MM.1S (cell line): ENCODE data around the gene RPL10.
"Not testable (repeated sequence)": the region's sequence is repeated elsewhere in the genome, so short reads cannot be mapped to it uniquely, and the experiment has no call there.

Experiments
- DNase-seq: peaks from one replicate; pipeline ENCODE4 v3.0.0-alpha.2; 2015
- H2AFZ ChIP-seq: fragments of 300-600 bp; sonication (generic); 2 replicates; pipeline ENCODE4 v1.6.0; 2016; ENCODE audit warnings: antibody characterized with exemption, low read length
- H3F3A ChIP-seq: fragments of 300-600 bp; sonication (generic); 2 replicates; pipeline ENCODE4 v1.6.1; 2016; ENCODE audit warnings: mild to moderate bottlenecking, antibody characterized with exemption, low read length, moderate library complexity, mixed read lengths; ENCODE audit not compliant: insufficient read depth
- H3K27ac ChIP-seq: fragments of 300-600 bp; sonication (generic); 2 replicates; pipeline ENCODE4 v1.5.1; 2016; ENCODE audit warnings: mild to moderate bottlenecking, low read length
- H3K27me3 ChIP-seq: fragments of 300-600 bp; sonication (generic); replicated peaks from 2 replicates; pipeline ENCODE4 v1.6.0; 2016; ENCODE audit warnings: low read length; ENCODE audit not compliant: insufficient read depth
- H3K36me3 ChIP-seq: fragments of 300-600 bp; sonication (generic); replicated peaks from 2 replicates; pipeline ENCODE4 v1.6.1; 2016; ENCODE audit warnings: mild to moderate bottlenecking, low read length, mixed read lengths; ENCODE audit not compliant: insufficient read depth
- H3K4me1 ChIP-seq: fragments of 300-600 bp; sonication (generic); 2 replicates; pipeline ENCODE4 v1.6.1; 2016; ENCODE audit warnings: low read length, mixed read lengths
- H3K4me2 ChIP-seq: fragments of 300-600 bp; sonication (generic); 2 replicates; pipeline ENCODE4 v1.6.0; 2016; ENCODE audit warnings: low read depth, low read length
- H3K4me3 ChIP-seq: fragments of 300-600 bp; sonication (generic); 2 replicates; pipeline ENCODE4 v1.5.1; 2016; ENCODE audit warnings: low read length, mixed read lengths
- H3K79me2 ChIP-seq: fragments of 300-600 bp; sonication (generic); 2 replicates; pipeline ENCODE4 v1.6.1; 2016; ENCODE audit warnings: mixed run types, low read length, mixed read lengths
- H3K9ac ChIP-seq: fragments of 300-600 bp; sonication (generic); 2 replicates; pipeline ENCODE4 v1.6.1; 2016; ENCODE audit warnings: low read length, mixed read lengths
- H3K9me2 ChIP-seq: fragments of 300-600 bp; sonication (generic); replicated peaks from 2 replicates; pipeline ENCODE4 v1.6.1; 2016; ENCODE audit warnings: mild to moderate bottlenecking, low read length, mixed read lengths; ENCODE audit not compliant: insufficient read depth
- H3K9me3 ChIP-seq: fragments of 300-600 bp; sonication (generic); replicated peaks from 2 replicates; pipeline ENCODE4 v1.6.1; 2016; ENCODE audit warnings: mild to moderate bottlenecking, low read length, mixed read lengths; ENCODE audit not compliant: insufficient read depth
- H4K20me1 ChIP-seq: fragments of 300-600 bp; sonication (generic); 2 replicates; pipeline ENCODE4 v1.6.1; 2016; ENCODE audit warnings: mild to moderate bottlenecking, low read length, moderate library complexity, mixed read lengths; ENCODE audit not compliant: insufficient read depth
- EZH2 ChIP-seq: fragments of 300-600 bp; sonication (generic); optimal IDR thresholded peaks from 2 replicates; pipeline ENCODE3; 2017; ENCODE audit warnings: low read depth, mild to moderate bottlenecking, antibody characterized with exemption, low read length, mixed read lengths
- EZH2phosphoT487 ChIP-seq: fragments of 300-600 bp; sonication (generic); IDR thresholded peaks from 2 replicates; pipeline ENCODE4 v1.6.1; 2018; ENCODE audit warnings: antibody characterized with exemption, low read length
- TF ChIP-seq, protein P1 (sequence below): fragments of 300-600 bp; sonication (generic); IDR thresholded peaks from 2 replicates; pipeline ENCODE4 v1.5.1; 2016; ENCODE audit warnings: antibody characterized with exemption, low read length, mixed read lengths

The RPL10 gene

DNA sequence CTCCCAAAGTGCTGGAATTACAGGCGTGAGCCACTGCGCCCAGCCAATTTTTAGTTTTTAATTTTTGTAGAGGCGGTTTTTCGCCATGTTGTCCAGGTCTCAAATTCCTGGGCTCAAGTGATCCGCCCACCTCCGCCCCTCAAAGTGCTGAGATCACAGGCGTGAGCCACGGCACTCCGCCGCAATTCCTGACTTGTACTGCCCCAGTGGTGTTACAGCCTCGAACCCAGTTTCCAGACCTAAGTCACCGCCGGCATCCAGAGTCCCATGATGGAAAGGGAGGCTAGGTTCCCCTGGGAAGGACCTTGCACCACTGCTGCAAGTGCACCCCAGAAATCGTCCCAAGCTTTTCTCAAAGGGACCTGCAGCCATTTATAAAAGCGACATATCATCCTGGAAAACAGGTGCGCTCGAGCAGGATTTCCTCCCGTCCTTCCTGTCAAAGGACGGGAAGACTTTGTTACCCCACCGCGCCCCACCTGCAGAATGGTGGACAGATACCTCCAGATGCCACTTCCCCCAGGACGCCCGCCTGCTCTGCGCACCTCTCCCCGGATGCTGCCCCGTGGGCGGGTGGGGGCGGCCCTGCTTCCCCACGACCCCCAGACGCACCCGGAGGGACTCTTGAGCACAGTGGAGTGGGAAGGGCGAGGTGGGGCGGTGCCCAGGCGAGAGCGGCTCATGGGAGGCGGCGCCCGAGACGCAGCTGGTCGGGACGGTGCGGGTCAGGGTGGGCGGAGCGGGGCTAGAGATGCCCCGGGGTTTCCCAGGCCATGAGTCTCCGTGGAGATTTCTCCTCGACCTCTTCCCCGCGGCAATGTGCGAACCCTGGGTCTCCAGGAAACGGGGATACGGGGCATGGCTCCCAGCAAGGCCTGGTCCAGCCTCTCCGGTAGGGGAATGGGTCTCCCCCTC, 947 bp upstream of the RPL10 start:
- peak overlapping the region; percentile 82 for H3K4me2 ChIP-seq
- H3K4me1 ChIP-seq: no peaks in the 10 kb centered on the region
- H3F3A ChIP-seq: peaks cover 36% of the 10 kb centered on the region
- peaks cover 9% of the 10 kb centered on the region; the same call in 1 of the 2 replicates for H3K36me3 ChIP-seq
- H3K9ac ChIP-seq: peak overlapping the region; percentile 100
- no peaks in the 10 kb centered on the region for H3K9me2 ChIP-seq
- H3K4me3 ChIP-seq: peak overlapping the region; percentile 87
- H2AFZ ChIP-seq: peak overlapping the region; percentile 45; the same call in 1 of the 2 replicates
- H4K20me1 ChIP-seq: 0 out of 2 replicates have a peak, but pooled peaks cover 9% of the 10 kb centered on the region
- TF ChIP-seq EZH2 (no peak), EZH2phosphoT487 (no peak)
- TF ChIP-seq, protein P1, sequence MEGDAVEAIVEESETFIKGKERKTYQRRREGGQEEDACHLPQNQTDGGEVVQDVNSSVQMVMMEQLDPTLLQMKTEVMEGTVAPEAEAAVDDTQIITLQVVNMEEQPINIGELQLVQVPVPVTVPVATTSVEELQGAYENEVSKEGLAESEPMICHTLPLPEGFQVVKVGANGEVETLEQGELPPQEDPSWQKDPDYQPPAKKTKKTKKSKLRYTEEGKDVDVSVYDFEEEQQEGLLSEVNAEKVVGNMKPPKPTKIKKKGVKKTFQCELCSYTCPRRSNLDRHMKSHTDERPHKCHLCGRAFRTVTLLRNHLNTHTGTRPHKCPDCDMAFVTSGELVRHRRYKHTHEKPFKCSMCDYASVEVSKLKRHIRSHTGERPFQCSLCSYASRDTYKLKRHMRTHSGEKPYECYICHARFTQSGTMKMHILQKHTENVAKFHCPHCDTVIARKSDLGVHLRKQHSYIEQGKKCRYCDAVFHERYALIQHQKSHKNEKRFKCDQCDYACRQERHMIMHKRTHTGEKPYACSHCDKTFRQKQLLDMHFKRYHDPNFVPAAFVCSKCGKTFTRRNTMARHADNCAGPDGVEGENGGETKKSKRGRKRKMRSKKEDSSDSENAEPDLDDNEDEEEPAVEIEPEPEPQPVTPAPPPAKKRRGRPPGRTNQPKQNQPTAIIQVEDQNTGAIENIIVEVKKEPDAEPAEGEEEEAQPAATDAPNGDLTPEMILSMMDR: no peak
- H3K9me3 ChIP-seq: no peaks in the 10 kb centered on the region
- peaks cover 18% of the 10 kb centered on the region for H3K79me2 ChIP-seq
- no peaks in the 10 kb centered on the region for H3K27me3 ChIP-seq
- H3K27ac ChIP-seq: peak overlapping the region; percentile 97
- peak; percentile 68 for DNase-seq

GRCh38 chrX:154398668-154399526, 720 bp downstream of the RPL10 start:
- H2AFZ ChIP-seq: no peak overlapping the region
- TF ChIP-seq EZH2 (no peak), EZH2phosphoT487 (no peak)
- TF ChIP-seq, protein P1: peak; percentile 73

DNA sequence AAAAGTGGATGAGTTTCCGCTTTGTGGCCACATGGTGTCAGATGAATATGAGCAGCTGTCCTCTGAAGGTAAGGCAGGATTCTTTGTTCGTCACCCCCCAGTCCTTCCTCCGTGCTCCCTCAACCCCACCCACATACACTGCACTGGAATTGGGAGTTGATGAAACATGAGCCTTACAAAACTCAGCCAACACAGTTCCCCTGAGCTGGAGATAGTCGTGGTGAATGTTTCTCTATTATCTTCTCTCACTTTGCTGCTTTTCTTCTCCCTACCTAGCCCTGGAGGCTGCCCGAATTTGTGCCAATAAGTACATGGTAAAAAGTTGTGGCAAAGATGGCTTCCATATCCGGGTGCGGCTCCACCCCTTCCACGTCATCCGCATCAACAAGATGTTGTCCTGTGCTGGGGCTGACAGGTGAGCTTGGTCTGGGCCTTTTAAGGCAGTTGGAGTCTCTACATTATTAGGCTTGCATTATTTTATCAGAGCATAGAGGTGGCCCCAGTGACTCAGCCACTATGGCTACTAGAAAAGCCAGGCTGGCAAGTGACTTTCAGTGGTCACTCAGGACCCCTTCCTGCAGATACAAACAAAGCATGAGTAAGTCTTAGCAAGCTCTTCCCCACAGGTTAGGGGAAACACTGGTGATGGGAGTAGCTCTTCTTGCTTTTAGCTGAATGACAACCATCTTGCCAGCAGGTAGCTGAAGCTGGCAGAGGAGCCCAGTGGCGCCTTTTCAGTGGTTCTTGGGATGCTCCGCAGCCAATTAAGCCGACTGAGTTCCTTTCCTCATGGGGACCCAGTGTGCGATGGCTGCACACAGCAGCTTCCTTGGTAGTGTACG, 1.6 kb downstream of the RPL10 start:
- H3K4me3 ChIP-seq: peak overlapping the region; percentile 87
- no peaks in the 10 kb centered on the region for H3K4me1 ChIP-seq
- no peak overlapping the region for H2AFZ ChIP-seq
- peaks cover 9% of the 10 kb centered on the region; the same call in 1 of the 2 replicates for H3K36me3 ChIP-seq
- H3K9ac ChIP-seq: peak overlapping the region; percentile 100
- H3K27me3 ChIP-seq: no peaks in the 10 kb centered on the region
- TF ChIP-seq EZH2phosphoT487 (no peak), EZH2 (no peak)
- TF ChIP-seq, protein P1: no peak
- H3K9me3 ChIP-seq: no peaks in the 10 kb centered on the region
- 0 out of 2 replicates have a peak, but pooled peaks cover 9% of the 10 kb centered on the region for H4K20me1 ChIP-seq
- no peaks in the 10 kb centered on the region for H3K9me2 ChIP-seq
- peak overlapping the region; percentile 78 for H3K4me2 ChIP-seq
- H3K27ac ChIP-seq: peak overlapping the region; percentile 97; the same call in 1 of the 2 replicates
- peaks cover 18% of the 10 kb centered on the region for H3K79me2 ChIP-seq
- H3F3A ChIP-seq: peaks cover 38% of the 10 kb centered on the region
- DNase-seq: no peak

More at GRCh38 chrX:154398668-154399526, 720 bp downstream of the RPL10 start:
- DNase-seq: peak; percentile 81
- Histone ChIP-seq H3K9ac (peak overlapping the region; percentile 100), H3K27ac (peak overlapping the region; percentile 97), H3K9me2 (no peaks in the 10 kb centered on the region), H3K4me3 (peak overlapping the region; percentile 87), H3K4me2 (peak overlapping the region; percentile 78), H3K9me3 (no peaks in the 10 kb centered on the region), H3F3A (peaks cover 38% of the 10 kb centered on the region), H4K20me1 (0 out of 2 replicates have a peak, but pooled peaks cover 9% of the 10 kb centered on the region), H3K36me3 (peaks cover 9% of the 10 kb centered on the region; the same call in 1 of the 2 replicates), H3K4me1 (no peaks in the 10 kb centered on the region), H3K27me3 (no peaks in the 10 kb centered on the region), H3K79me2 (peaks cover 18% of the 10 kb centered on the region)

DNA sequence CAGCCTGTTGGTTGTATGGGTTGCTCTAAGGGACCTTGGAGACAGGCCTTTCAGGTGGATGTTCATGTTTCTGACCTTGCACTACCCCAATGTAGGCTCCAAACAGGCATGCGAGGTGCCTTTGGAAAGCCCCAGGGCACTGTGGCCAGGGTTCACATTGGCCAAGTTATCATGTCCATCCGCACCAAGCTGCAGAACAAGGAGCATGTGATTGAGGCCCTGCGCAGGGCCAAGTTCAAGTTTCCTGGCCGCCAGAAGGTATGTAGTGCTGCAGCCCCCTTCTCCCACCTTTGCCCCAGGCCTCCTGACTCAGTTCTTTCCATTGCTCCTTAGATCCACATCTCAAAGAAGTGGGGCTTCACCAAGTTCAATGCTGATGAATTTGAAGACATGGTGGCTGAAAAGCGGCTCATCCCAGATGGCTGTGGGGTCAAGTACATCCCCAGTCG, 2.2 kb downstream of the RPL10 start:
- H3K4me3 ChIP-seq, H3K9me2 ChIP-seq, H3K36me3 ChIP-seq, H3K27ac ChIP-seq, H3K4me2 ChIP-seq, H3K9ac ChIP-seq, H3K27me3 ChIP-seq, H3K4me1 ChIP-seq, H2AFZ ChIP-seq, H4K20me1 ChIP-seq, DNase-seq, H3K9me3 ChIP-seq: not testable (repeated sequence)
- peaks cover 18% of the 10 kb centered on the region for H3K79me2 ChIP-seq
- H3F3A ChIP-seq: peaks cover 38% of the 10 kb centered on the region
